ENCODE results near the gene PPIG. TPM values are rescaled to one million over a fixed set of nuclear protein-coding genes. Genes with fewer than 3 reads are reported as not detected.
A peak's percentile ranks its signal among the peaks of the same experiment; 100 is the strongest.
"Not testable (repeated sequence)": the region's sequence is repeated elsewhere in the genome, so short reads cannot be mapped to it uniquely, and the experiment has no call there.

The PPIG gene
- total RNA-seq, 1 donor from 2014 or later, result 88.4 TPM

DNA sequence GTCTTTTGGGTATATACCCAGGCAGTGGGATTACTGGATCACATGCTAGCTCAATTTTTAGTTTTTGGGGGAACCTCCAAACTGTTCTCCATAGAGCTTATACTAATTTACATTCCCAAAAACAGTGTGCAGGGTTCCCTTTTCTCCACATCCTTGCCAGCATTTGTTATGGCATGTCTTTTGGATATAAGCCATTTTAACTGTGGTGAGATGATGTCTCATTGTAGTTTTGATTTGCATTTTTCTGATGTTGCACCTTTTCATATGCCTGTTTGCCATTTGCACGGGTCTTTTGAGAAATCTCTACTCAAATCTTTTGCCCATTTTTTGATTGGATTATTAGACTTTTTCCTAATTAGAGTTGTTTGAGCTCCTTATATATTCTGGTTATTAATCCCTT lies 18.5 kb upstream of the PPIG start:
- Mint-ChIP-seq H3K4me3 (no peak overlapping the region), H3K27me3 (ENCODE audit: insufficient read depth, low read depth) (no peaks in the 10 kb centered on the region), H3K36me3 (peaks cover 14% of the 10 kb centered on the region), H3K4me1 (no peaks in the 10 kb centered on the region), H3K27ac (no peak overlapping the region), H3K9me3 (no peaks in the 10 kb centered on the region)
- no peak for TF ChIP-seq EZH2phosphoT487 (IDR thresholded peaks at IDR 0.05)
- TF ChIP-seq, protein P1, sequence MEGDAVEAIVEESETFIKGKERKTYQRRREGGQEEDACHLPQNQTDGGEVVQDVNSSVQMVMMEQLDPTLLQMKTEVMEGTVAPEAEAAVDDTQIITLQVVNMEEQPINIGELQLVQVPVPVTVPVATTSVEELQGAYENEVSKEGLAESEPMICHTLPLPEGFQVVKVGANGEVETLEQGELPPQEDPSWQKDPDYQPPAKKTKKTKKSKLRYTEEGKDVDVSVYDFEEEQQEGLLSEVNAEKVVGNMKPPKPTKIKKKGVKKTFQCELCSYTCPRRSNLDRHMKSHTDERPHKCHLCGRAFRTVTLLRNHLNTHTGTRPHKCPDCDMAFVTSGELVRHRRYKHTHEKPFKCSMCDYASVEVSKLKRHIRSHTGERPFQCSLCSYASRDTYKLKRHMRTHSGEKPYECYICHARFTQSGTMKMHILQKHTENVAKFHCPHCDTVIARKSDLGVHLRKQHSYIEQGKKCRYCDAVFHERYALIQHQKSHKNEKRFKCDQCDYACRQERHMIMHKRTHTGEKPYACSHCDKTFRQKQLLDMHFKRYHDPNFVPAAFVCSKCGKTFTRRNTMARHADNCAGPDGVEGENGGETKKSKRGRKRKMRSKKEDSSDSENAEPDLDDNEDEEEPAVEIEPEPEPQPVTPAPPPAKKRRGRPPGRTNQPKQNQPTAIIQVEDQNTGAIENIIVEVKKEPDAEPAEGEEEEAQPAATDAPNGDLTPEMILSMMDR (IDR thresholded peaks at IDR 0.05), result no peak
- no peak for TF ChIP-seq EZH2 (IDR thresholded peaks at IDR 0.05)
- Histone ChIP-seq H3K27ac (no peak overlapping the region), H2AFZ (replicated peaks) (no peak overlapping the region), H3F3A (ENCODE audit: low read depth) (peaks cover 23% of the 10 kb centered on the region), H3K36me3 (peaks cover 5% of the 10 kb centered on the region), H3K4me3 (no peak overlapping the region), H3K4me2 (no peak overlapping the region), H3K9ac (no peak overlapping the region), H3K27me3 (no peaks in the 10 kb centered on the region), H3K9me3 (ENCODE audit: low read depth) (no peaks in the 10 kb centered on the region), H3K79me2 (ENCODE audit: low read depth) (peaks cover 22% of the 10 kb centered on the region), H3K4me1 (no peaks in the 10 kb centered on the region), H4K20me1 (ENCODE audit: low read depth) (no peaks in the 10 kb centered on the region)
- no peak for DNase-seq (ENCODE audit: low spot score)

GRCh38 chr2:169569948-169570347 lies 14.2 kb upstream of the PPIG start:
- no peak overlapping the region for H2AFZ ChIP-seq (replicated peaks)
- no peaks in the 10 kb centered on the region for H3K9me3 Mint-ChIP-seq
- peaks cover 6% of the 10 kb centered on the region for H3K36me3 Mint-ChIP-seq
- peaks cover 11% of the 10 kb centered on the region for H3K4me1 ChIP-seq
- DNase-seq (ENCODE audit: low spot score), result no peak
- H3K27me3 ChIP-seq, result no peaks in the 10 kb centered on the region
- H3K27me3 Mint-ChIP-seq (ENCODE audit: insufficient read depth, low read depth), result peaks cover 4% of the 10 kb centered on the region
- TF ChIP-seq, protein P1 (IDR thresholded peaks at IDR 0.05), result no peak
- no peak for TF ChIP-seq EZH2 (IDR thresholded peaks at IDR 0.05)
- no peak for TF ChIP-seq EZH2phosphoT487 (IDR thresholded peaks at IDR 0.05)
- peaks cover 5% of the 10 kb centered on the region for H3K36me3 ChIP-seq
- peaks cover 12% of the 10 kb centered on the region for H3K4me1 Mint-ChIP-seq
- H3K9ac ChIP-seq, result no peak overlapping the region
- peaks cover 8% of the 10 kb centered on the region for H3F3A ChIP-seq (ENCODE audit: low read depth)
- no peak overlapping the region for H3K27ac Mint-ChIP-seq
- H3K27ac ChIP-seq, result no peak overlapping the region
- peaks cover 51% of the 10 kb centered on the region for H3K79me2 ChIP-seq (ENCODE audit: low read depth)
- H3K9me3 ChIP-seq (ENCODE audit: low read depth), result no peaks in the 10 kb centered on the region
- no peak overlapping the region for H3K4me3 ChIP-seq
- H3K4me3 Mint-ChIP-seq, result no peak overlapping the region
- no peak overlapping the region for H3K4me2 ChIP-seq
- no peaks in the 10 kb centered on the region for H4K20me1 ChIP-seq (ENCODE audit: low read depth)

GRCh38 chr2:169570752-169571151 lies 13.4 kb upstream of the PPIG start:
- H3K4me1 Mint-ChIP-seq, result peaks cover 12% of the 10 kb centered on the region
- H3K4me3 ChIP-seq; H3K36me3 ChIP-seq; H4K20me1 ChIP-seq (ENCODE audit: low read depth); DNase-seq (ENCODE audit: low spot score); H3K27ac Mint-ChIP-seq; H3K9me3 Mint-ChIP-seq; H3K9ac ChIP-seq; H3K36me3 Mint-ChIP-seq; H3K27ac ChIP-seq; H3K9me3 ChIP-seq (ENCODE audit: low read depth); H3K4me2 ChIP-seq; H2AFZ ChIP-seq (replicated peaks); H3K4me3 Mint-ChIP-seq; H3K27me3 ChIP-seq; H3F3A ChIP-seq (ENCODE audit: low read depth); H3K27me3 Mint-ChIP-seq (ENCODE audit: insufficient read depth, low read depth): not testable (repeated sequence)
- Histone ChIP-seq H3K79me2 (ENCODE audit: low read depth) (peaks cover 51% of the 10 kb centered on the region), H3K4me1 (peaks cover 11% of the 10 kb centered on the region)

DNA sequence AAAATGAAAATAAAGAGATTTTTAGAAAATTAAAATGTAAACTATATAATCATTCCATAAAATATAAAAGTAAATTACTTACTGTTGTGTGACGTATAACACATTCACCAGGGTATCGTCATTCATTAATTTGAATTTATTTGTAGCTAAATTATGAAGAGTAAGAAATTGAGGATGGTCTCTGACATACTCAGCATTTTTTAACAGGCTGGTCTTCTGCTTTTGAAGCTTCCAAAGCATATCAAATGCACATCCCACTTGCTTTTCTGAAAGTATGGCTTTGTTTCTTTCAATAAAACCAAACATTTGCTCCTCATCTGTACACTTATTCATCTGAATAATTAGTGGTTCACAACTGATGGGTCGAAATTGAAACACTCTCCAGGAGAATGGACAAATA lies 12.6 kb upstream of the PPIG start:
- H3K9me3 Mint-ChIP-seq, result peaks cover 6% of the 10 kb centered on the region
- no peak overlapping the region for H3K4me3 ChIP-seq
- H3K4me2 ChIP-seq, result peak overlapping the region; percentile 97
- H3K27me3 ChIP-seq, result no peaks in the 10 kb centered on the region
- no peak overlapping the region for H3K27ac Mint-ChIP-seq
- H3K36me3 ChIP-seq, result peaks cover 5% of the 10 kb centered on the region
- H3K4me1 Mint-ChIP-seq, result peaks cover 12% of the 10 kb centered on the region
- H3K9ac ChIP-seq, result no peak overlapping the region
- peaks cover 4% of the 10 kb centered on the region for H3K27me3 Mint-ChIP-seq (ENCODE audit: insufficient read depth, low read depth)
- H3K36me3 Mint-ChIP-seq, result no peaks in the 10 kb centered on the region
- no peak overlapping the region for H3K4me3 Mint-ChIP-seq
- no peak for TF ChIP-seq EZH2phosphoT487 (IDR thresholded peaks at IDR 0.05)
- TF ChIP-seq, protein P1 (IDR thresholded peaks at IDR 0.05), result no peak
- no peak for TF ChIP-seq EZH2 (IDR thresholded peaks at IDR 0.05)
- DNase-seq (ENCODE audit: low spot score), result no peak
- no peak overlapping the region for H3K27ac ChIP-seq
- H4K20me1 ChIP-seq (ENCODE audit: low read depth), result no peaks in the 10 kb centered on the region
- H2AFZ ChIP-seq (replicated peaks), result no peak overlapping the region
- no peaks in the 10 kb centered on the region for H3K9me3 ChIP-seq (ENCODE audit: low read depth)
- peaks cover 8% of the 10 kb centered on the region for H3F3A ChIP-seq (ENCODE audit: low read depth)
- H3K4me1 ChIP-seq, result peaks cover 11% of the 10 kb centered on the region
- peaks cover 51% of the 10 kb centered on the region for H3K79me2 ChIP-seq (ENCODE audit: low read depth)
